ENCODE measurements around the gene CACHD1. TPM values are rescaled to one million over a fixed set of nuclear protein-coding genes. Genes with fewer than 3 reads are reported as not detected.

CACHD1 gene
- total and polyA plus RNA-seq, 2 of the 4 experiments (the other 2 are of a cell fraction): 2.9 to 5.9 TPM

- no peak overlapping the region for H3K4ac ChIP-seq (ENCODE audit: low read depth, low read length)
- H3K4me2 ChIP-seq (ENCODE audit: low read depth, low read length): no peak overlapping the region
- POLR2A ChIA-PET (ENCODE audit: unreplicated experiment): no interaction called here
- CTCF ChIA-PET: no interaction called here
- H3K27ac ChIP-seq (ENCODE audit: insufficient read depth, low read length): no peak overlapping the region
- no peak overlapping the region for H4K91ac ChIP-seq (ENCODE audit: insufficient read depth, low read depth, low read length)
- H2AFZ ChIP-seq (replicated peaks; ENCODE audit: low read length, poor library complexity): no peak overlapping the region
- no peaks in the 10 kb centered on the region for H3K27me3 ChIP-seq (ENCODE audit: control insufficient read depth, insufficient read depth, low read length)
- H3K56ac ChIP-seq (ENCODE audit: extremely low read depth, insufficient read depth, low read length): no peak overlapping the region
- no peak for TF ChIP-seq NFE2L2 (IDR thresholded peaks at IDR 0.05; ENCODE audit: low read depth, low read length)
- TF ChIP-seq MAFK (IDR thresholded peaks at IDR 0.05; ENCODE audit: low read depth, low read length): no peak
- no peak for TF ChIP-seq MXI1 (IDR thresholded peaks at IDR 0.05; ENCODE audit: borderline replicate concordance, low read depth, low read length)
- no peak for TF ChIP-seq POLR2A (IDR thresholded peaks at IDR 0.05; ENCODE audit: low read depth, low read length)
- TF ChIP-seq SMC3 (IDR thresholded peaks at IDR 0.05; ENCODE audit: low read depth, low read length): no peak
- TF ChIP-seq BHLHE40 (IDR thresholded peaks at IDR 0.05; ENCODE audit: low read depth, low read length): no peak
- no peak for TF ChIP-seq FOS (IDR thresholded peaks at IDR 0.05; ENCODE audit: low read depth, low read length)
- no peaks in the 10 kb centered on the region for H3K36me3 ChIP-seq (ENCODE audit: control insufficient read depth, insufficient read depth, low read length)
- H3K9me3 ChIP-seq (ENCODE audit: control insufficient read depth, insufficient read depth, low read length): no peaks in the 10 kb centered on the region
- no peak overlapping the region for H2BK5ac ChIP-seq (ENCODE audit: low read depth, low read length, poor library complexity, severe bottlenecking)
- no peak overlapping the region for H2AK5ac ChIP-seq (ENCODE audit: low read depth, low read length)
- no peak overlapping the region for H3K23ac ChIP-seq (ENCODE audit: low read depth, low read length)
- no peaks in the 10 kb centered on the region for H3K79me1 ChIP-seq (ENCODE audit: low read depth in 1 of 2, low read length in 2 of 2)
- no peak overlapping the region for H2BK120ac ChIP-seq (ENCODE audit: low read depth, low read length)
- WGBS, 2 experiments (ENCODE audit: extremely low coverage in 2 of 2, insufficient read length in 1 of 2): no CpG with 5 or more reads among the region's 4 CpGs
- ATAC-seq (ENCODE audit: low read depth) (no peak), DNase-seq (no peak)
- H4K5ac ChIP-seq (ENCODE audit: low read depth, low read length): no peak overlapping the region
- H2BK15ac ChIP-seq (ENCODE audit: low read depth, low read length): no peak overlapping the region
- no peak overlapping the region for H3K4me3 ChIP-seq (ENCODE audit: insufficient read depth, low read depth, low read length)
- H3K9ac ChIP-seq (ENCODE audit: low read depth, low read length): no peak overlapping the region
- H3K4me1 ChIP-seq (ENCODE audit: control insufficient read depth, insufficient read depth, low read length): peaks cover 3% of the 10 kb centered on the region
- H3K14ac ChIP-seq (replicated peaks; ENCODE audit: low read depth, low read length): no peak overlapping the region
- intact Hi-C loops (cut with micrococcal nuclease) (no loop called here), dilution Hi-C loops (cut with HindIII; ENCODE audit: low sequenced_read_pairs, unreplicated experiment) (no loop called here), in situ Hi-C loops (cut with MboI; ENCODE audit: low sequenced_read_pairs) (no loop called here)
- H2BK20ac ChIP-seq (ENCODE audit: low read depth, low read length): no peak overlapping the region
- H4K20me1 ChIP-seq (ENCODE audit: insufficient read depth, low read length): no peaks in the 10 kb centered on the region
- no peak overlapping the region for H2AK9ac ChIP-seq (replicated peaks; ENCODE audit: low read depth, low read length, poor library complexity)
- no TSS peak for BruUV-seq (replicated peaks)
- H4K8ac ChIP-seq (ENCODE audit: low read depth in 2 of 2, low read length in 2 of 2): no peak overlapping the region
- H3K9me1 ChIP-seq (ENCODE audit: insufficient read depth, low read length): no peaks in the 10 kb centered on the region
- no peak overlapping the region for H3K18ac ChIP-seq (ENCODE audit: low read depth, low read length)
These were observed 73.9 kb downstream of the CACHD1 start for GRCh38 chr1:64543831-64544230.
